Urothelium cell line (cell line): Measurements from ENCODE around the gene THY1.
"Not testable (repeated sequence)": the region's sequence is repeated elsewhere in the genome, so short reads cannot be mapped to it uniquely, and the experiment has no call there.

Source experiments
- DNase-seq: peaks from one replicate; pipeline ENCODE4 v3.0.0; 2011; ENCODE audit warnings: low spot score, mixed read lengths
- FAIRE-seq: peaks from 2 replicates; lab custom pipeline; 2011; peaks lifted over from hg19 to GRCh38; lab: Jason Lieb, UNC

THY1 gene

DNA sequence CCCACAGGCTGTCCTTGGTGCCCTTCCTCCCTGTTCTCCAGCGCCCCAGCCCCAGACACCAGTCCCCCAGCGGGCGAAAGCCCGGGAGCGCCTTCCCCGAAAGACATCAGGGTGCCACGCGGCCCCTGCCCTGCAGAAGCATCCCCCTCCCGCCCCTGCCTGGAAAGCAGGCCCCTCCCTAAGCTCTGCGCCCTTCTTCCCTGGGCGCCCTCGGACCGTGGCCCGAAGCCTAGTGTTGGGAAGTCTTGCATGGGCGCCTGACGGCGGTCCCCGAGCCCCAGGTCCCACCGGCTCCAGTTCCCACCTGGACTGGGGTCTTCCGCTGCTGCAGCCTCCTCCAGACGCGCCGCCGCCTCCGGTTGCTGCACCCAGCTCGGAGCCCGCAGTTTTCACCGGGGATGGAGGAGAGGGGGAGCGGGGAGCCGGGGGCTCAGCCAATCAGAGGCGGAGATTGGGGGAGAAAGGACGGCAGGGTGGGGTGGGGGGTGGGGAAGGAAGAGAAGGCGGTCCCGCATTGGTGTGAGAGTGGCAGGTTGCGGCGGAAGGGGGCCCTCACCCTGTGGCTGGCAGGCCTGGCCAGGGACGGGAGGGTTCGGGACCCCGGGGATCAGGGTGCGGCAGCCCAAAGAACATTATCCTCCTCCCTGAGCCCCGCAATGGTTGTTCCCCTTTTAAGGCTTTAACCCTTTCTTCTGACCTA lies at the start of gene THY1:
THY1 (minus strand) TSS at position 364 of the 700 bp plus-strand sequence. CDS start 2,267 bp downstream, outside the sequence.
- no peak for FAIRE-seq
- DNase-seq: peak; percentile 76

DNA sequence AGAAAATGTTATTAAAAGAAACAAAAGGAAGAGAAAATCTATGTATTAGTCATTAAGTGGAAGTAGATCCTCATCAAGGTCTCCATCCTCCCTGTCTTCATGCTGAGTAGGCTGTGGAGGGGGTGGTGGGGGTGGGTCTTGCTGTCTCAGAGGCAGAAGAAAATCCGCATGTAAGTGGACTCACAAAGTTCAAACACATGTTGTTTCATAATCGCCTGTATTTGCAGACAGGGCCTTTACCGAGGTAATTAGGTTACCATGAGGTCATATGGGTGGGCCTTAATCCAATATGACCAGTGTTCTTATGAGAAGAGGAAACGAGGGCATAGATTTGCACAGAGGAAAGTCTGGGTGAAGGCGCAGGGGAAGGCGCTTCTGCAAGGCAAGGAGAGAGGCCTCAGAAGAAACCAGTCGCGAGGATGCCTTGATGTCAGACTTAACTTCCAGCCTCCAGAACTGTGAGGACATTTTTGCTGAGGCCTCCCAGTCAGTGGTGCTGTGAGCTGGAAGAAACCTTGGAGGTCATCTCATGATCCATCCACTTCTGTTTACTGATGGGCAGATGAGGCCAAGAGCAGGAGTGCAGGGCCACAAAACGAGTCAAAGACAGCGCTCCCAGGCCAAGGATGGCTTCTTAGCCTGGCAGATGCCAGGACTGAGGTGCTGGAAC lies 49.3 kb upstream of the THY1 start:
- DNase-seq (no peak), FAIRE-seq (no peak)

DNA sequence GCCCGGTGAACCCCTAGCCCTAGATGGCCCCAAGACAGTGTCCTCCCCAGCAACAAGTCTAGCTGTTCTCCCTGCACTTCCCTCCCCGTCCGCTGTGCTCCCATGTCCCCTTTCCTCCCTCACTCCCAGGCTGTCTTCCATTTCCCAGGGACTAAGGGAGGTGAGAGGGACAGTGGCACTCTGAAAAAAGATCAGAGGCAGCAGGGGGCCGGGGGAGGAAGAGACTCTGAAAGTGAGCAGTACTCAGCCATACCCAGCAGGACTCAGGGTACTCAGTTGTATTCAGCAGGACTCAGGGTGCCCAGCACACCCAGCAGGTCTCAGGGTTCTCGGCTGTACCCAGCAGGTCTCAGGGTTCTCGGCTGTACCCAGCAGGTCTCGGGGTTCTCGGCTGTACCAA lies 48.4 kb upstream of the THY1 start:
- FAIRE-seq: no peak
- DNase-seq: no peak

DNA sequence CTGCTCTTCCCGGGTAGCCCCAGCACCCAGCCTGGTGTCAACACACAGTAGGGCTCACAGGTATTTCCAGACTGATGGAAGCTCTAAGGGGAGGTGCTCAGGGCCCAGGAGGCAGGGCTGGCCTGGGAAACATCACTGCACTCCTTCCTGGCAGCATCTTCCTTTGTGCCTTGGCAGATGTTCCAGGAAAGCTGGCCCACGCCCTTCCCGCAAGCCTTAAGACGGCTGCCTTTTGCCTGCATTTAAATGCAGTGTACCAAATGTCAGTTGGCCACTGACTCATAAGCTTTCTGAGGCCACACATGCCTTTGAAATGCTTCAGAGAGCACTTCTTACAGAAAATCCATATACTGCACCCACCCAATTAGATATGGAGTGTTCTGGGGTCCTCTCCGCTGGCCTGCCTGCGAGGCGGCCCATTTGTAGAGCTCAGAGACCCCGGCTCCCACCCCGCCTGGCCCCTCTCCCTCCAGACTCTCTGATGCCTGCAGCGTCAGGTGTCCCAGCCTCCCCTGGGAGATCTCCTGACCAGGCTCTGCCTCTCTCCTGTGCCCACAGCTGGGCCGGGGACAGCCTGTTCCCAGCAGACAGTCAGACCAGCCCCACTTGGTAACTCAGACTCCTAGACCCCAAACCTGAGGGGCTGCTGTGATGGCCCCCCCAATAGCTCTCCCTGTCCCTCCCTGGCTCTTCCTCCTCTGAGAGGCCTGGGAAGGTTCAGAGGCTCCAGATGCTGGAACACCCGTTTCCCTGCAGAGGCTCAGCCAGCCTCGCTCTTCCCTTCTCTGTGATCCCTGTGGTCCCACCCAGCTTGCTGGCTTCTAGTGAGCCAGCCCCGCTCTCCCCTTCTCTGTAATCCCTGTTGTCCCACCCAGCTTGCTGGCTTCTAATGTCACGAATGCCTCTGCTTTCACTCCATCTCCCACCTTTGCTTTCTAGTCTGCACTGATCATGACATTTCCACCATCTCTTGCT lies 47.6 kb upstream of the THY1 start:
- FAIRE-seq: peak; percentile 50
- peak; percentile 45 for DNase-seq

DNA sequence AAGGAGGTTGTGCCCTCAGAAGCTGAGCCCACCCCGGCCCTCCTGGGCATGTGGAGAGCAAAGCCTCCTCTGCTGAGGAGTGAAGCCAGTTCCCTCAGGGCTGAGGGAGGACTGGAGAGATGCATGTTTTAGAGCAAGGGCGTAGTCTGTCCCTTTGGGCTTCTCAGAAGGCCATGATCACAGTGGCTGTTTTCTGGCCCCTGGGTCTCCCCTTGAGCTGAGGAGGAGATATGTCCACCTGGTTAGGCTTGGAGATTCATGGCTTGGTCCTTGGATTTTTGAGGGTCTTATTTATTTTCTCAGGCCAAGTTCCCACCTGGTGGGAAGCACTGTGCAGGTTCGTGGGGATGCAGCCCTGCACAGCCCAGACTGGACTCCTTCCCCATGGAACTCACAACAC lies 46.5 kb upstream of the THY1 start:
- no peak for FAIRE-seq
- DNase-seq: no peak

DNA sequence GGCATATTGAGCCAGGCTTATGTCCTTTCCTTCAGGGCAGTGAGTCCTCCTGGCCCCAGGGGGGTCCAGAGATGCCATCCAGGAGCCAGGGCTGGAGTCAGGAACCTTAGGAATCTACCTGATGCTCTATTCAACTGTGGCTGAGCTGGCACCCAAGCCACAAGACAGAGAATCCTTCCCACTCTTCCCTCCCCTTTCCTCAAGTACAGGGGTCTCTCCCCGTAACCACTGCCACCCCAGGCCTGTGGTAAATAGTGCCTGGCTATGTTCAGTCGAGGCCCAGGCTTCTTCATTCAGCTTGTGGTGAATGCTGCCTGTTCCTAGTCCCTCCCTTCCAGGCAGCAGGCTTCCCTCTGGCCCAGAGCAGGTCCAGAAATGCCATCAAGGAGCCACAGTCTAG lies 45.5 kb upstream of the THY1 start:
- no peak for FAIRE-seq
- no peak for DNase-seq

DNA sequence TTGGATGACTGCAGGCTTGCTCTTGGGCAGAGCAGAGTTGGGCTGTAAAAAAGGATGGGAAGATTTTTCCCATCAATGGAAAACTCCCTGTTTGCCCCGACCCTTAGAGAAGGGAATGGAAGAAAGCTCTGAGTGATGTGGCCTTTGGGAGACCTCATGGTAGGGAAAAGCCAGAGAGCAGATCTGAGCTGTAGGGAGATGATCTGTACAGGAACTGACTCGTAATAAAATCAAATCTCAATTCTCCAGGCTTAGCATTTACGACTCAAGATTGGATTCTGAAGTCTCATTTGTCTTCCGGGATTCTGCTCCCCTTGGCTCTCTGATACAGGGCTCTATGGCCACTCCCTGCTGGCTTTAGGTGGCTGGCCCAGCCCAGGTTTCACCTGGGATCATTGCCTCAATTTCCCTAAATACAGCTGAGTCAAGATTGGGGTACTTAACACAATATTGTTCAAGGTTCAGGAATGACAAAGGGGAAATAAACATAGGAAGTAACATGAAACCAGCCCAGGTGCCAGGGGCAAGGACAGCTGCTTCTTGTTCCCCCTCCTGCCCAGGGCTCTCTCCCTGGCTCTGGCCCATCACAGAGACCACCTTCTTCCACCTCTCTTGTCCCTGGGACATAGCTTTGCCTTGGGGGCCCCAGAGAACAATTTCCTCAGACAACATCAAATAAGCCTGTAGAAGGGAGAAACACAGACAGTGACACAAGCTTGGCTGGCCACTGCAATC lies 38.4 kb upstream of the THY1 start:
- DNase-seq (no peak), FAIRE-seq (no peak)

DNA sequence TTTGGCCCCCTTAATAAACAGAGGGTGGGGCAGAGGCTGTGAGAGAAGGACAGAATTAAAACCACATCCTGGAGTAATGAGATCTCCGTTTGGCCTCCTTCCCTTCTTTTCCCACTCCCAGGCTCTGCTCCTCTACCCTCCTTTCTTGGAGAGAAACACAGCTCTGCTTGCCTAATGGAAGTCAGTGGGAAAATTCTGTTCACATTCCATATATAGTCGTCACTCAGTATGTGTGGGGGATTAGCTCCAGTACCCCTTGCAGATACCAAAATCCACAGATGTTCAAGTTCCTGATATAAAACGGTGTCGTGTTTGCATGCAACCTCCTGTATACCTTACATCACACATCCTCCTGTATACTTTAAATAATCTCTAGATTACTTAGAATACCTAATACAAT lies 37.6 kb upstream of the THY1 start:
- DNase-seq (no peak), FAIRE-seq (no peak)

DNA sequence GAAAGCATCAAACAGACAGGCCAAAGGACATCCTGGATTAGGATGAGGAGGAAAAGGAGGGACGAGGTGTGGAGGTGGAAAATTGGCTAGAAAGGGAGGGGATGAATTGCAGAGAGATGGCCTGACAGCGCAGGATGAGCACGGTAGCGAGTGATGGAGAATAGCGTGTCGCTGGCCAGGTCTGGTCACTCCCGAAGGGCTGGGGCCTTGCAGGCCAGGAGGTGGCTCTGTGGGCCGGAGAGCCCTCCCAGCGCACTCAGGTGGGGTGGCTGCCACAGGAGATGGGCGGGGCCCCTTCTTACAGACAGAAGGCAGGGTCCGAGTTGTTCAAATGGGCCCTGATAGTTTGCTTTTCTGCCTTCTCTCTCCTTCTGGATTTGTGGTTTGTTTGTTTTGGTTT lies 37.1 kb upstream of the THY1 start:
- DNase-seq: no peak
- FAIRE-seq: no peak

DNA sequence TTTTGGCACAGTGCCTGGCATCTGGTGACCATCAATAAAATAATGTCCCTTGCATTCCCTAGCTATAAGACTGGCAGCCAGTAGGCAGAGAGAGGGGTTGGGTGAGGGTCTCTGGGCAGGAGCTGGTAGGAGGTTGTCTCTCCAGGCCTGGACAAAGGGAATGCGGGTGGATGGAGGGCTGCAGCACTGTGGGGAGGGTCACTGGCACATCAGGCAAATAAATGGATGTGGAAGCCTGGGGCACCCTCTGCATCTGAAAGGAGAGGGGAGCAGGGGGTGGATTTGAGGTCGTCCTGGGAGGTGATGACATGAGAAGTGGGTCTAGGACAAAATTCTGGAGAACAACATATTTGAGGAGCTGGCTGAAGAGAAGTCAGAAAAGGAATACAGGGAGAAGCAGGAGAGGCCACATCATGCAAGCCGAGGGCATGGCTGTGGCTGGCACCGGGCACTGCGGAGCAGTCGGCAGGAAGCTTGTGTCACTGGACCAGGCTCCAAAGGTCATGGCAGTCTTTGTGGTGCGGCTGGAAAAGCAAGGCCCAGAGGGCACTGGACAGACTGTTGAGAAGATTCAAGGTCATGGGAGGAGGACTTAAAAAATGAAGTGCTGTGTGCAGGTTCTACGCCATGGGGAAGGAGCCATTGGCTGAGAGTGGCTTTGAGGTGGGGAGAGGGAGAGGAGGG lies 36.5 kb upstream of the THY1 start:
- FAIRE-seq (no peak), DNase-seq (no peak)

DNA sequence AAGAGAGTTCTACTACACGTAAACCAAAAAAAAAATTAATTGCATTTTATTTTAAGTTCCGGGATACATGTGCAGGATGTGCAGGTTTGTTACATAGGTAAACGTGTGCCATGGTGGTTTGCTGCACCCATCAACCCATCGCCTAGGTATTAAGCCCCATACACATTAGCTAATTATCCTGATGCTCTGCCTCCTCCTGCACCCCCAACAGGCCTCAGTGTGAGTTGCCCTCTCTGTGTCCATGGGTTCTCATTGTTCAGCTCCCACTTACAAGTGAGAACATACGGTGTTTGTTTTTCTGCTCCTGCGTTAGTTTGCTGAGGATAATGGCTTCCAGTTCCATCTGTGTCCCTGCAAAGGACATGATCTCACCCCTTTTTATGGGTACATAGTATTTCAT lies 32.7 kb upstream of the THY1 start:
- not testable (repeated sequence) for DNase-seq, FAIRE-seq

DNA sequence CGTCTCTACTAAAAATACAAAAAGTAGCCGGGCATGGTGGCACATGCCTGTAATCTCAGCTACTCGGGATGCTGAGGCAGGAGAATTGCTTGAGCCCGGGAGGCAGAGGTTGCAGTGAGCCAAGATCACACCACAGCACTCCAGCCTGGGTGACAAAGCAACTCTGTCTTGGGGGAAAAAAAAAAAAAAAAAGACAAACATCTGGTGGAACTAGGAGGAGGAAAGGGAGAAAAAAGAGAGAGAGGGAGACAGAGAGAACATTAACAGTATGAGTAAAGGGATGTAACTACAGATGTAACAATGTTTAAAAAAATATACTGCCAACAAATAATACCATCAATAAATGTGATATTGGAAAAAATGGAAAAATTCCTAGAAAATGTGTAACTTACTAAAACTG lies 32.3 kb upstream of the THY1 start:
- DNase-seq, FAIRE-seq: not testable (repeated sequence)

DNA sequence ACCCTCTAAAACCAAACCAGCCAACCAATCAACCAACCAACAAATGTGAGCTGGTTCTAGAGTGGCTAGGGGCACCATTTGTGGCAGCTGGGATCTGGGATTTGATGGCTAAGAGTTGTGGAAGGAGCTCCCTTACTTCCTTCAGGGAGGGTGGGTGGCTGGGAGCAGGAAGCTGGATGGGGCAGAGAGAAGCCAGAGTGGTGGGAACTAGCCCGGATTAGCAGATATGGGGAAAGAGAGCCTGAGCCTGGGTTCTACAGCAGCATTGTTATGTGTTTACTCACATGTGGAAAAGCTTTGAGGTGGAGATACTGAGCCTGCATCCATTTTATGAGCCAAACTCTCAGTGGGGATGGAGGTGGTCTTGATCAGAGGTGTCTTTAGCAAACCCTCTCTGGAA lies 30.9 kb upstream of the THY1 start:
- DNase-seq: no peak
- FAIRE-seq: no peak

DNA sequence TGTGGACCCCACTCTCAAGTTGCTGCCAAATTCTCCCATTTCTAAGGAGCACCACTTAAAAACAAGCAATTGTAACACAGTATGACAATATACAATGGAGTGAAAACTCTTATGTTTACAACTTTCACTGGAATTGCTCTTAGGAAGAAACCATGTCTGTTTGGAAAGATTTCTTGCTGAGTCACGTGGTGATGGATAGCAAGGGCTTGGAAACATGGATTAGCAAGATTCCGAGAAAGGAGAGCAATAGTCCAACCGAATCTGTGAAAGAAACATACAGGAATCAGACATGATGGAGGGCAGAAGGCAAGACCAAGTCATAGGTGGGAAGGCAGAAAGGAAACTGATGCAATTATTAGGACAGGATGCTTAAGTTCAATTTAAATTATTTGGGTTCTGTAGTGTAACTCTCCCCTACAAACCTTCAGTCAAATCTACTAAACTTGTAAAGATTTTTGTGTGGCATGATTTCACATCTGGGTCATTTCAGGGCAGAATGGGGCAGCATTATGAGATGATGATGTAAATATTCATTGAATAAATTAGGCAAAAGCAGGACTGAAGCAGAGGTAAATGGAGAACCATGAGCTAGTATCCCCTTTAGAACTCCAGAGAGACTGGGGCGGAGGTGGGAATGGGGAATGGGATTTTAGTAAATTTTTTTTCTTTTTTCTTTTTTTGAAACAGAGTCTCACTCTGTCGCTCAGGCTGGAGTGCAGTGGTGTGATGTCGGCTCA lies 27.8 kb upstream of the THY1 start:
- FAIRE-seq (no peak), DNase-seq (no peak)

DNA sequence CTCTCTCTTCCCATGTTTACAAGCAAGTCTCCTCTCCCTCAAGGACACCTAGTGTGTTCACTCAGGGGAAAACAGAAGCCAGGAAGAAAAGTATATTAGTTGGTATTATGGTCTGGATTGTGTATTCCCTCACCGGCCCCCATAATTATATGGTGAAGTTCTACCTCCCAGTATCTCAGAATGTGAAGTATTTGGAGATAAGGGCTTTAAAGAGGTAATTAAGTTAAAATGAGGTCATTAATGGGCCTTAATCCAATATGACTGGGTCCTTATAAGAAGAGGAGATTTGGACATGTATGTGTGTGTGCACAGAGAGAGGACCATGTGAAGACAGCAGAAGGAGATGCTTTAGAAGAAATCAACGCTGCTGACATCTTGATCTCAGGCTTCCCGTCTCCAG lies 26.5 kb upstream of the THY1 start:
- FAIRE-seq (no peak), DNase-seq (no peak)

DNA sequence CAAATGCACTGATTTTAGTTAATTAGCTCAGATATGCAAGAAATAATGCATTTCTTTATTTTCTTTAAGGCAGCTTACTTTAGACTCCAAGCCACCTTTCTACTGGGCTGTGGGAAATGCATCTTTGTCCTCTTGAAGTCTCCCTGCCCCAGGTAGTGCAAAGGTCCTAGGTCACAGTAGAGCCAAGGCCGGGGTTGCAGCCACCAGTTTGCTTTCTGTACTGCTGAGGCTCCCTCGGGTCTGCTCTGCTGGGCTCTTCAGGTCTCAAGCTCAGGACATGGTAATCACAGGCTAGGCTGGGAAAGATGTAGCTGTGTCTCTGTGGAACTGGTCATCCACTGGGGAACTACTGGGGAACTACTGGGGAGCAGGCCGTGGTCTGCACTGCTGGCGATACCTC lies 25.4 kb upstream of the THY1 start:
- no peak for FAIRE-seq

DNA sequence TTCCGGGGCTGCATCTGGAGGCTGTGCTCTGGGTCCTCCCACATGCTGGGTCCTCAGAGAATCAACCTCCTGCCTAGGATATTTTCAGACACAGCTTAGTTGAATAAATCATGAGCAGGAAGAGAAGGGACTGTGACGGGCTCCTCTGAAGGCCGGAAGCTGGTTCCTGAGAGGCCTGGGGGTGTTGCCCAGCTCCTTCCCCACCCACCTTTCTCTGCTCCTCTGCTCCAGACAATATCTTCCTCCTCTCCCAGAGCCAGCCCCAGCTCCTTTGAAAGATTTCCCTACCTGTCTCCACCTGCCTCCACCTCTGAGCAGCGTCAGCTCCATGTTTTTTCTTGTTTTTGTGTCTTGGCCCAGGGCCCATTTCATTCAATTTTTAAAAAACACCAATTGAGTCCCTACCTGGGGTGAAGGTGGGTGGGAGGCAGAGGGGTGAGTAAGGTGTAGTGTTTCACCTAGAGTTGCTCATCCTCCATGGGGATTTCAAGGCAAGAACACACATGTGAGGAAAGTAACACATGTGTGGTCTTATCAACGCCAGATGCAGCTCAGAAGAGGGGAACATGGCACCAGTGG lies 24.8 kb upstream of the THY1 start:
- DNase-seq (no peak), FAIRE-seq (no peak)

More for the DNA sequence above, 25.4 kb upstream of the THY1 start:
- DNase-seq: no peak

DNA sequence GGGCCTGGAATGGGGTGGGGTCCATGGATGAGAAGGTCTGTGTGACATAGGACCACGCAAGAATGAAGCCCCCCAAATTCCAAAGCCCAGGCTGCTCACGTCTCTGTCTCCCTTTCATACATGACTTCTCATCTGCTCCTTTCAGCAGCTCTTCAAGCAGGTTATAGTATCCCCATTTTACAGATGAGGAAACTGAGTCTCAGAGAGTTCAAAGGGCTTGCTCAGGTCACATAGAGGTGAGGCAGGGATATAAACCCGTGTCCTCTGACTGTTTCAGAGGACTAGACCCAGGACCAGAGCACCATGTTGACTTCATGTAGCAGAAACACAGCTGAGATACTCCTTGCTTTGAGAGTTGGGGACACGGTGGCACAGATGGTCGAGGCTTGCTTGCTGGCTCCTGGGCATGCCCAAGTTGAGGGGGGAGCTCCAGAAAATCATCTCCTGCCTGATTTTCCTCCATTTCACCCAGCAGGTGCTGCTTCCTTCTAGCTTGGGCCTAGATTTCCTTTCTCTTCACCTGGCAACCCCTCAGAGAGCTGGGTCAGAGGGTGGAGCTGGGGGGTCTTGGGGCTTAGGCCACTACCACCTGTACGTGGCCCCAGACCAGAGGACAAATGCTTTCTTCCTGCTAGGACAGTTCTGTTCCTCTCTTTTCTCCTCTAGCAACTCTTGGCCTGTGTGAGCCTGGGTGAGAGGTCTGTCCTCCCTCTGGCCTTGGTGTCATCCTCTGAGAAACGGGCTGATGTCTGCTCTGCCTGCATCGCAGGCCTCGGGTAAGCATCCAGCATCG lies 24.1 kb upstream of the THY1 start:
- no peak for FAIRE-seq
- no peak for DNase-seq
